ENCODE results near the gene LSR. TPM values are rescaled to one million over a fixed set of nuclear protein-coding genes. Genes with fewer than 3 reads are reported as not detected.

LSR gene
- total and polyA plus RNA-seq, 2 of the 4 experiments (the other 2 are of a cell fraction), result 0.18 to 0.44 TPM

DNA sequence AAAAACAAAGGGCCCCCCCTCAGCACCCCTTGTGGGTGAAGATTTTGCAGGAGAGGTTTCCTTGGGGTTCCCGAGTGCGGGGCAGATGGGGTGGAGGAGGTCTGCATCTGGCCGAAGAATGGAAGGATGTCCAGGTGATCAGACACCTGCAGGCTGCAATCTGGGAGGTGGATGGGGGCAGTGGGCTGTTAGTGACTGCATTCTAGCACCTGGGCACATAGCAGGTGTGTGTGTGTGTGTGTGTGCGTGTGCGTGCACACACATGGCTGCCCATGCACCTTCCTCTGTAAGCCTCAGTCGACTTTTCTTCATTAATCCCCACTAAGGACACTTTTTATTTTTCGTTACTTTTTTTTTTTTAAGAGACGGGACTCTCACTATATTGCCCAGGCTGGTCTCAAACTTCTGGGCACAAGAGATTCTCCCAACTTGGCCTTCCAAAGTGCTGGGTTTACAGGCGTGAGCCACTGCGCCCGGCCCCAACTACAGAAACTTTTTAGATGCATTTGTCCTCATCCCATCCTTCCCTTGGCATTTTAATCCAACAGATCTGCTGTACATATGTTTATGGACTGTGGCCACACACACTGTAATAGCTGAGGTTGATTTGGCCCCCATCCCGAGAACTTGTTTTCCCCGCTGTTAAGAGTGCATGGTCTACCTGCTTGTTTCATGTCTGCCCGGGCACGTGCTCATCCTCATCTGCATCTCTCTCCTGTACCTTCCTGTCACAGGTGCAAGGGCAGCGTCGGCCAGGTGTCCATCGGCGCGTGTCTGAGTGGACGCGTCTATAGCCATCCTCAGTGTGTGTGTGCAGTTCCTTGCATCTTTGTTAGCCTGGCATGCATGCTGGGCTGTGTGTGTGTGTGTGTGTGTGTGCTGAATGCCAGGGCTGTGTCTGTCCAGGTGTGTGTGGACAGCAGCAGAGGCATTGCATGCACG is 43.9 kb downstream of the LSR start:
- no peak overlapping the region for H4K91ac ChIP-seq (ENCODE audit: insufficient read depth, low read depth, low read length)
- H3K4ac ChIP-seq (ENCODE audit: low read depth, low read length), result no peak overlapping the region
- H2BK20ac ChIP-seq (ENCODE audit: low read depth, low read length), result no peak overlapping the region
- H3K23ac ChIP-seq (ENCODE audit: low read depth, low read length), result no peak overlapping the region
- 38% methylated on average over 3 of the region's 23 CpGs; no CpG with 5 or more reads in 1 of the 2 experiments for WGBS, 2 experiments (ENCODE audit: extremely low coverage in 2 of 2, insufficient read length in 1 of 2)
- H3K4me1 ChIP-seq (ENCODE audit: control insufficient read depth, insufficient read depth, low read length), result no peaks in the 10 kb centered on the region
- no peak overlapping the region for H2BK5ac ChIP-seq (ENCODE audit: low read depth, low read length, poor library complexity, severe bottlenecking)
- no peaks in the 10 kb centered on the region for H4K20me1 ChIP-seq (ENCODE audit: insufficient read depth, low read length)
- no peak overlapping the region for H4K8ac ChIP-seq (ENCODE audit: low read depth in 2 of 2, low read length in 2 of 2)
- peaks cover 7% of the 10 kb centered on the region for H3K9me1 ChIP-seq (ENCODE audit: insufficient read depth, low read length)
- DNase-seq (no peak), ATAC-seq (ENCODE audit: low read depth) (no peak)
- peak overlapping the region; percentile 32 for H2AFZ ChIP-seq (replicated peaks; ENCODE audit: low read length, poor library complexity)
- H2AK9ac ChIP-seq (replicated peaks; ENCODE audit: low read depth, low read length, poor library complexity), result no peak overlapping the region
- no peak overlapping the region for H3K56ac ChIP-seq (ENCODE audit: extremely low read depth, insufficient read depth, low read length)
- no peak overlapping the region for H3K14ac ChIP-seq (replicated peaks; ENCODE audit: low read depth, low read length)
- H3K36me3 ChIP-seq (ENCODE audit: control insufficient read depth, insufficient read depth, low read length), result no peaks in the 10 kb centered on the region
- no peak overlapping the region for H2BK120ac ChIP-seq (ENCODE audit: low read depth, low read length)
- intact Hi-C loops (cut with micrococcal nuclease), result no loop called here
- H3K27me3 ChIP-seq (ENCODE audit: control insufficient read depth, insufficient read depth, low read length), result peaks cover 23% of the 10 kb centered on the region
- ChIA-PET POLR2A (ENCODE audit: unreplicated experiment) (no interaction called here), CTCF (interaction anchor here (0.5 kb wide), 1 partner anchor 163 kb away, joined by 3 read pairs; no protein-coding TSS in a partner anchor)
- no peak overlapping the region for H3K4me3 ChIP-seq (ENCODE audit: insufficient read depth, low read depth, low read length)
- H2BK15ac ChIP-seq (ENCODE audit: low read depth, low read length), result no peak overlapping the region
- no peaks in the 10 kb centered on the region for H3K79me1 ChIP-seq (ENCODE audit: low read depth in 1 of 2, low read length in 2 of 2)
- no peak overlapping the region for H3K4me2 ChIP-seq (ENCODE audit: low read depth, low read length)
- dilution Hi-C loops (cut with HindIII; ENCODE audit: low sequenced_read_pairs, unreplicated experiment), result no loop called here
- no peak overlapping the region for H4K5ac ChIP-seq (ENCODE audit: low read depth, low read length)
- no peaks in the 10 kb centered on the region for H3K9me3 ChIP-seq (ENCODE audit: control insufficient read depth, insufficient read depth, low read length)
- H3K18ac ChIP-seq (ENCODE audit: low read depth, low read length), result no peak overlapping the region
- H2AK5ac ChIP-seq (ENCODE audit: low read depth, low read length), result no peak overlapping the region
- in situ Hi-C loops (cut with MboI; ENCODE audit: low sequenced_read_pairs), result no loop called here
- TF ChIP-seq NFE2L2 (IDR thresholded peaks at IDR 0.05; ENCODE audit: low read depth, low read length) (no peak), CEBPB (IDR thresholded peaks at IDR 0.05; ENCODE audit: low read depth, low read length) (no peak), RFX5 (IDR thresholded peaks at IDR 0.05; ENCODE audit: low read depth, low read length) (no peak), ELK1 (IDR thresholded peaks at IDR 0.05; ENCODE audit: borderline replicate concordance, low read depth, low read length) (no peak), SMC3 (IDR thresholded peaks at IDR 0.05; ENCODE audit: low read depth, low read length) (no peak), RCOR1 (IDR thresholded peaks at IDR 0.05; ENCODE audit: insufficient replicate concordance, low read length) (no peak), CHD1 (IDR thresholded peaks at IDR 0.05; ENCODE audit: low read depth, low read length) (no peak), MAZ (IDR thresholded peaks at IDR 0.05; ENCODE audit: borderline replicate concordance, low read depth, low read length) (no peak), BHLHE40 (IDR thresholded peaks at IDR 0.05; ENCODE audit: low read depth, low read length) (no peak), MXI1 (IDR thresholded peaks at IDR 0.05; ENCODE audit: borderline replicate concordance, low read depth, low read length) (no peak)
- TF ChIP-seq, protein P1, sequence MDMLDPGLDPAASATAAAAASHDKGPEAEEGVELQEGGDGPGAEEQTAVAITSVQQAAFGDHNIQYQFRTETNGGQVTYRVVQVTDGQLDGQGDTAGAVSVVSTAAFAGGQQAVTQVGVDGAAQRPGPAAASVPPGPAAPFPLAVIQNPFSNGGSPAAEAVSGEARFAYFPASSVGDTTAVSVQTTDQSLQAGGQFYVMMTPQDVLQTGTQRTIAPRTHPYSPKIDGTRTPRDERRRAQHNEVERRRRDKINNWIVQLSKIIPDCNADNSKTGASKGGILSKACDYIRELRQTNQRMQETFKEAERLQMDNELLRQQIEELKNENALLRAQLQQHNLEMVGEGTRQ (IDR thresholded peaks at IDR 0.05; ENCODE audit: low read depth, low read length), result no peak
- H3K9ac ChIP-seq (ENCODE audit: low read depth, low read length), result no peak overlapping the region
- no TSS peak for BruUV-seq (replicated peaks)
- H3K27ac ChIP-seq (ENCODE audit: insufficient read depth, low read length), result no peak overlapping the region

Data from IMR-90 (cell line).